K562 (cell line): ENCODE results near the gene FADS6. TPM values are rescaled to one million over a fixed set of nuclear protein-coding genes. Genes with fewer than 3 reads are reported as not detected.

Source experiments
- TAL1 ChIP-seq: fragments of 450-650 bp; IDR thresholded peaks from 2 replicates; pipeline ENCODE4 v1.6.1; 2016; ENCODE audit warnings: mild to moderate bottlenecking
- polyA plus RNA-seq, 8 experiments: library from polyadenylated mRNA; depleted of rRNA in 4 of 8; stranded (reverse) in 5 of 8; unstranded in 3 of 8; fragments of >200 nt; fragmentation: Nextera tagmentation in 2 of 8; fragmentation: Illumina TruSeq in 1 of 8; extraction: Ambion mirVana in 2 of 8; extraction: Trizol in 1 of 8; gene quantifications; 2 replicates each; pipeline versions ENCODE4 v1.2.1 to v1.2.3, GENCODE V29; 2011 to 2014; ENCODE audit warnings: inconsistent platforms in 1 of 8, missing spikeins in 1 of 8
- total RNA-seq, 7 experiments: library from RNA; depleted of rRNA in 6 of 7; stranded (reverse); fragments of >200 nt in 6 of 7; fragmentation: Illumina TruSeq in 2 of 7; extraction: Trizol in 2 of 7; gene quantifications; 2 replicates each; pipeline versions ENCODE4 v1.2.1 to v1.2.3, GENCODE V29; 2011 to 2021; ENCODE audit warnings: low replicate concordance in 1 of 7
- TF ChIP-seq, protein P1 (sequence below), 2 experiments: fragments of 150-350 bp in 1 of 2; IDR thresholded peaks; 2 replicates each; pipeline ENCODE4 v1.6.1; 2012 to 2016; ENCODE audit warnings: low read depth in 2 of 2, low read length in 2 of 2, mild to moderate bottlenecking in 1 of 2, moderate library complexity in 1 of 2
- TF ChIP-seq, protein P2 (sequence below): fragments of 450-650 bp; IDR thresholded peaks from 2 replicates; pipeline ENCODE4 v1.6.1; 2016; ENCODE audit warnings: mild to moderate bottlenecking

The FADS6 gene
- total and polyA plus RNA-seq, 9 of the 15 experiments (the other 6 are each of a cell fraction or from before 2014, with no cell fraction given) = 0.18 to 0.22 TPM; not detected in 7

DNA sequence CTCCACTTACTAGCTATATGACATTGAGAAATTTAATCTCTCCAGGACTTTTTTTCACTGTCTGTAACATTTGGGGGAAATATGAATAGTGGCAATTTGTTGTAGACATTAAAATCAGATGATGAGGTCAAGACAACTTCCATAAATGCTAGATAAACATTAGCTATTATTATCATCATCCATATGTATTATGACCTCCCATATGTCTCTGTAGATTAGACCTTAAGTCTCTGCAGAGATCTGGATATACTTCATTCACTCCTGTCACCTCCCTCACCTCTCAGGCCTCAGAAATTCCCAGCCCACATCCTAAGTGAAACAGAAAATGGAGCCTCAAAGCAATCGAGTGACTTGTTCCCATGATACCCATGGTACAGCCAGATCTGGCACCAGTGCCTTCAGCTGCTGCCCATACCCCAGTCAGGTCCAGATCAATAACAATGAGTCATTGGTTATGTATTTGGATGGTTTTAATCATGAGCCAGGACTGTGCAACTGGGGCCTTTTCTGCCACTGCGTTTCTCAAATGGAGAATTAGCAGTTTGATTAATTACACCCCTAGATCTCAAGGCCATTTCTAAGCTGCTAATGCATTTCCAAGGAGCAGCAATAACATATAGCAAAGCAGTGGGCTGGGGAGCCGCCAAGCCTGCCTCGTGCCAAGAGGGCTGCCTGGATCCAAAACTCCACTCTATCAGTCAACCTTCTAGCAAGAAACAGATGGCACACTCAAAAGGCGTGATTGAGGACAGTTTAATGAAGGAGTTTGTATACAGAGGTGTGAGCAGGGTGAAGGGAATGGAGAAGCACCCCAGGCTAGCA lies 18.1 kb downstream of the FADS6 start (continued):
- TF ChIP-seq, protein P1, sequence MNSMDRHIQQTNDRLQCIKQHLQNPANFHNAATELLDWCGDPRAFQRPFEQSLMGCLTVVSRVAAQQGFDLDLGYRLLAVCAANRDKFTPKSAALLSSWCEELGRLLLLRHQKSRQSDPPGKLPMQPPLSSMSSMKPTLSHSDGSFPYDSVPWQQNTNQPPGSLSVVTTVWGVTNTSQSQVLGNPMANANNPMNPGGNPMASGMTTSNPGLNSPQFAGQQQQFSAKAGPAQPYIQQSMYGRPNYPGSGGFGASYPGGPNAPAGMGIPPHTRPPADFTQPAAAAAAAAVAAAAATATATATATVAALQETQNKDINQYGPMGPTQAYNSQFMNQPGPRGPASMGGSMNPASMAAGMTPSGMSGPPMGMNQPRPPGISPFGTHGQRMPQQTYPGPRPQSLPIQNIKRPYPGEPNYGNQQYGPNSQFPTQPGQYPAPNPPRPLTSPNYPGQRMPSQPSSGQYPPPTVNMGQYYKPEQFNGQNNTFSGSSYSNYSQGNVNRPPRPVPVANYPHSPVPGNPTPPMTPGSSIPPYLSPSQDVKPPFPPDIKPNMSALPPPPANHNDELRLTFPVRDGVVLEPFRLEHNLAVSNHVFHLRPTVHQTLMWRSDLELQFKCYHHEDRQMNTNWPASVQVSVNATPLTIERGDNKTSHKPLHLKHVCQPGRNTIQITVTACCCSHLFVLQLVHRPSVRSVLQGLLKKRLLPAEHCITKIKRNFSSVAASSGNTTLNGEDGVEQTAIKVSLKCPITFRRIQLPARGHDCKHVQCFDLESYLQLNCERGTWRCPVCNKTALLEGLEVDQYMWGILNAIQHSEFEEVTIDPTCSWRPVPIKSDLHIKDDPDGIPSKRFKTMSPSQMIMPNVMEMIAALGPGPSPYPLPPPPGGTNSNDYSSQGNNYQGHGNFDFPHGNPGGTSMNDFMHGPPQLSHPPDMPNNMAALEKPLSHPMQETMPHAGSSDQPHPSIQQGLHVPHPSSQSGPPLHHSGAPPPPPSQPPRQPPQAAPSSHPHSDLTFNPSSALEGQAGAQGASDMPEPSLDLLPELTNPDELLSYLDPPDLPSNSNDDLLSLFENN (IDR thresholded peaks at IDR 0.05; ENCODE audit: low read depth in 2 of 2, low read length in 2 of 2) = 0 out of 4 replicates have a peak, but pooled peaks of 1 of the 2 experiments have one; percentile 15
- TF ChIP-seq TAL1 = peak; percentile 31; the same call in 1 of the 2 replicates
- TF ChIP-seq, protein P2, sequence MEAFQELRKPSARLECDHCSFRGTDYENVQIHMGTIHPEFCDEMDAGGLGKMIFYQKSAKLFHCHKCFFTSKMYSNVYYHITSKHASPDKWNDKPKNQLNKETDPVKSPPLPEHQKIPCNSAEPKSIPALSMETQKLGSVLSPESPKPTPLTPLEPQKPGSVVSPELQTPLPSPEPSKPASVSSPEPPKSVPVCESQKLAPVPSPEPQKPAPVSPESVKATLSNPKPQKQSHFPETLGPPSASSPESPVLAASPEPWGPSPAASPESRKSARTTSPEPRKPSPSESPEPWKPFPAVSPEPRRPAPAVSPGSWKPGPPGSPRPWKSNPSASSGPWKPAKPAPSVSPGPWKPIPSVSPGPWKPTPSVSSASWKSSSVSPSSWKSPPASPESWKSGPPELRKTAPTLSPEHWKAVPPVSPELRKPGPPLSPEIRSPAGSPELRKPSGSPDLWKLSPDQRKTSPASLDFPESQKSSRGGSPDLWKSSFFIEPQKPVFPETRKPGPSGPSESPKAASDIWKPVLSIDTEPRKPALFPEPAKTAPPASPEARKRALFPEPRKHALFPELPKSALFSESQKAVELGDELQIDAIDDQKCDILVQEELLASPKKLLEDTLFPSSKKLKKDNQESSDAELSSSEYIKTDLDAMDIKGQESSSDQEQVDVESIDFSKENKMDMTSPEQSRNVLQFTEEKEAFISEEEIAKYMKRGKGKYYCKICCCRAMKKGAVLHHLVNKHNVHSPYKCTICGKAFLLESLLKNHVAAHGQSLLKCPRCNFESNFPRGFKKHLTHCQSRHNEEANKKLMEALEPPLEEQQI = no peak
- TF ChIP-seq, all 486 proteins: peak for 21
